Kidney (tissue), 14 donors: ENCODE data around the gene GLB1L2. TPM values are rescaled to one million over a fixed set of nuclear protein-coding genes. Genes with fewer than 3 reads are reported as not detected.

Experiments used
- DNase-seq, 5 donors: peaks; one replicate each; pipeline ENCODE4 v3.0.0-alpha.2; 2013 to 2020
- FAIRE-seq: peaks from 2 replicates; lab custom pipeline; 2012; peaks lifted over from hg19 to GRCh38; lab: Jason Lieb, UNC
- H3K27ac ChIP-seq, 2 donors: one replicate each; pipeline ENCODE4 v1.7.0; 2013; ENCODE audit warnings: low read depth in 2 of 2, low read length in 2 of 2, inconsistent platforms in 1 of 2
- H3K27me3 ChIP-seq: one replicate; pipeline ENCODE4 v1.7.1; 2013; ENCODE audit warnings: low read length, inconsistent platforms; ENCODE audit not compliant: control insufficient read depth, insufficient read depth
- H3K36me3 ChIP-seq, 3 donors: one replicate each; pipeline versions ENCODE4 v1.7.0 to v1.7.1; 2013; ENCODE audit warnings: low read length in 3 of 3, control low read depth in 1 of 3, inconsistent platforms in 1 of 3; ENCODE audit not compliant: insufficient read depth in 3 of 3, control insufficient read depth in 2 of 3
- H3K4me1 ChIP-seq, 3 donors: one replicate each; pipeline versions ENCODE4 v1.7.0 to v1.7.1; 2013; ENCODE audit warnings: low read length in 3 of 3, inconsistent platforms in 1 of 3, low read depth in 1 of 3; ENCODE audit not compliant: control insufficient read depth in 2 of 3, insufficient read depth in 2 of 3
- H3K4me3 ChIP-seq, 3 donors: one replicate each; pipeline versions ENCODE4 v1.7.0 to v1.8.1; 2013; ENCODE audit warnings: low read length in 3 of 3, control low read depth in 1 of 3, inconsistent platforms in 1 of 3
- H3K9ac ChIP-seq, 3 donors: one replicate each; pipeline versions ENCODE4 v1.7.0 to v1.7.1; 2013; ENCODE audit warnings: low read length in 3 of 3, control low read depth in 1 of 3, inconsistent platforms in 1 of 3
- H3K9me3 ChIP-seq, 3 donors: one replicate each; pipeline versions ENCODE4 v1.7.0 to v1.7.1; 2013; ENCODE audit warnings: low read length in 3 of 3, control low read depth in 1 of 3, inconsistent platforms in 1 of 3; ENCODE audit not compliant: control insufficient read depth in 2 of 3, insufficient read depth in 1 of 3
- intact Hi-C: fragments of 100-400 bp; cut with DNase I; formaldehyde crosslinking; loops from one replicate; pipeline ENCODE4 v1.11.1; 2022
- polyA plus RNA-seq: library from polyadenylated mRNA; stranded (reverse); fragments of 350-450 nt; fragmentation: Illumina TruSeq; extraction: RNeasy Lipid Tissue Mini Kit (QIAGEN cat#74804); gene quantifications from one replicate; pipeline ENCODE4 v1.2.3, GENCODE V29; 2014; ENCODE audit warnings: low read depth, low replicate concordance; ENCODE audit not compliant: insufficient read depth
- total RNA-seq: library from RNA; stranded (reverse); fragmentation: NEBNext Ultra II Directional; extraction: Animal tissue kit (Norgen Biotek cat#: 25700); gene quantifications from one replicate; pipeline ENCODE4 v1.2.1, GENCODE V29; 2021
- TF ChIP-seq, protein P1 (sequence below): IDR thresholded peaks from 3 replicates; pipeline ENCODE4 v1.5.1; 2012; ENCODE audit warnings: mild to moderate bottlenecking, moderate library complexity, borderline replicate concordance; ENCODE audit not compliant: insufficient read depth; ENCODE audit errors: extremely low read depth
- donor health status: control.
- donor health status: control.
- donor health status: control.
- donor health status: control.
- donor health status: control.
- donor health status: DM: yes; HTN: yes; CAD: no.
- donor health status: Normal renal cell carcinoma (clear cell type).

Gene GLB1L2
- total and polyA plus RNA-seq, 2 donors from 2014 or later: 10.0 to 26.1 TPM

DNA sequence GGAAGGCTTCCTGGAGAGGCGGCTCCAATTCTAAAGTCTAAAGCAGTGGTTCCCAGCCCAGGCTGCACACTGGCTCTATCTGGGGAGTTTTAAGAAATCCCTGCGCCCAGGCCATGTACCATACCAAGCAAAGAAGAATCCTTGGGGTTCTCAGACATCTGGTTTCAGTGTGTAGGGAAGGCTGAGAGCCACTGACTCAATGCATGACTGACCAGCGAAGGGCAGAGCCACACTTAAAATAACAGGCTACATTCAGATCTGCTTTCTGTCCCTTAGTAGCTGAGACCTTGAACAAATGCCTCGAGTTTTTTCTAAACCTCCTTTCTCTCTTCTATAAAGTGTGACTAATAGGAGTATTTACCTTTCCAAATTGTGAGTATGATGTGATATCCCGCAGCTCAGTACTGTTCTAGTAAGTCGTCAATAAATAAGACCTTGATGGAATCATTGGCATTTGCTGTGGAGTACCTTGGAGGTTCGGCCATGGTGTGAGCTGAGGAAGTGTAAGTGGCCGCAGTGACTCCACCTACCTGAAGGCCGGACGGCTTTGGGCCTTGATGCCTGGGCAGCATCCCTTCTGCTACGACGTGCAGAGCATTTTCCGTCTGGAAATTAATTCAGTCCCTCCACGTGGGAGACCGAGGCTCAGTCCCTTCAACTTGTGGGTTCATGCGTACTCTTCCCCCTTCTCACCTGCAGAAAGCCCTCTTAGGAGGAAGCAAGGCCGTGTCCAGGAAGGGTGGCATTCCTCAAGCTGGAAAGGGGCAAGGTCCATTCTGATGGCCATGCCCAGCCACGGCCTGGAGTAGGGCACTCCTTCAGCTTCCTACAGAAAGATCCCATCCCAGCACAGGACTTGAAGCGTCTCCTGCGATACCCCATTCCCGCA is 25.1 kb downstream of the GLB1L2 start:
- Histone ChIP-seq H3K36me3 (no peaks in the 10 kb centered on the region), H3K27ac (no peak overlapping the region), H3K9me3 (no peaks in the 10 kb centered on the region), H3K4me3 (no peak overlapping the region), H3K4me1 (no peaks in the 10 kb centered on the region), H3K9ac (no peak overlapping the region), H3K27me3 (no peaks in the 10 kb centered on the region)
- TF ChIP-seq, protein P1, sequence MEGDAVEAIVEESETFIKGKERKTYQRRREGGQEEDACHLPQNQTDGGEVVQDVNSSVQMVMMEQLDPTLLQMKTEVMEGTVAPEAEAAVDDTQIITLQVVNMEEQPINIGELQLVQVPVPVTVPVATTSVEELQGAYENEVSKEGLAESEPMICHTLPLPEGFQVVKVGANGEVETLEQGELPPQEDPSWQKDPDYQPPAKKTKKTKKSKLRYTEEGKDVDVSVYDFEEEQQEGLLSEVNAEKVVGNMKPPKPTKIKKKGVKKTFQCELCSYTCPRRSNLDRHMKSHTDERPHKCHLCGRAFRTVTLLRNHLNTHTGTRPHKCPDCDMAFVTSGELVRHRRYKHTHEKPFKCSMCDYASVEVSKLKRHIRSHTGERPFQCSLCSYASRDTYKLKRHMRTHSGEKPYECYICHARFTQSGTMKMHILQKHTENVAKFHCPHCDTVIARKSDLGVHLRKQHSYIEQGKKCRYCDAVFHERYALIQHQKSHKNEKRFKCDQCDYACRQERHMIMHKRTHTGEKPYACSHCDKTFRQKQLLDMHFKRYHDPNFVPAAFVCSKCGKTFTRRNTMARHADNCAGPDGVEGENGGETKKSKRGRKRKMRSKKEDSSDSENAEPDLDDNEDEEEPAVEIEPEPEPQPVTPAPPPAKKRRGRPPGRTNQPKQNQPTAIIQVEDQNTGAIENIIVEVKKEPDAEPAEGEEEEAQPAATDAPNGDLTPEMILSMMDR: no peak
- DNase-seq (peak in 3 of 5 donors; percentile 22 to 25 (median 23)), FAIRE-seq (no peak)
- intact Hi-C loops: no loop called here

DNA sequence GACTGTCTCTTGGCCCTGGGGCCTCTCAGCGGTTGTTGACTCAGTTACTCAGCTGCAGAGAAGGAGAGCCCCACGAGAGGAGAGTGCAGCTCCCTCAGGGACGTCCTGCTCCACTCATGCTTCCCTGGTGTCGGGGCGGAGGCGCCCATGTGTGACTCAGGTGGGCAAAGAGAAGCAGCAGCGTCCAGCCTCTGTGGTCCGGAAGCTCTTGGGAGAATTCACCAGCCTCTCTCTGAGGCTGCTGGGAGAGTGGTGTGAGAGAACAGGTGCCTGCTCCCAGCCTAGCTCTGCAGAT is 25.7 kb downstream of the GLB1L2 start:
- TF ChIP-seq, protein P1: no peak

DNA sequence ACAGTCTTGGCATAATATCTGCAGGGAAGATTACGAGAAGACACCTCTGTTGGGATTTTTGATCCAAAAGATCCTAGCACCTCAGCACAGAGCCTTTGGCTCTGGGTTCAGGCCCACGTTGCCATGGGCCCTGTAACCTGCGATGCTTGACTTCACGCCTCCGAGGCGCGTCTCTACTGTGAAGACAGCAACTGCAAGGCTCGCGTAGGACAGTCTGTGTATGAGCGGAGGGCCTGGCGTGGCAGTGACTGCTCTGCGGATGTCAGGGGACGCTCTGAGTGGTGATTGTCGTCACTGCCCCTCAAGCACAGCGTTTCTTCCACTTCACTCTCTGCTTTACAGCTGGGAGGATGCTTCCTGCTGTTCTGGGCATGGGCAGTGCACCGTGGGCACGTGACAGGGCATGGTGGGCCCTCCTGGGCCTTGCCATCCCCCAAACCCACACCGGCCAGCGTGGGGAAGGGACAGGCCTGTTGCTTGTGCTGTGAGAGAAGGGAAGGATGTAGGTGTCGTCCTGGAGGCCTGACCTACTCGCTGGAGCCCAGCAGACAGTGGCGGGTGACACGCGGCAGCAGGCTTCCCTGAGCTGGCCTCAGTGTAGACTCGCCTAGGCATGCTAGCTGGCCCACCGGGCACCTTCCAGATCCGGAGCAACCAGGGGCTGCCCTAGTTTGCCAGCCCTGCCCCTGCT is 26.5 kb downstream of the GLB1L2 start:
- Histone ChIP-seq H3K9me3 (no peaks in the 10 kb centered on the region), H3K36me3 (no peaks in the 10 kb centered on the region), H3K27me3 (no peaks in the 10 kb centered on the region), H3K27ac (no peak overlapping the region), H3K4me3 (no peak overlapping the region), H3K4me1 (no peaks in the 10 kb centered on the region), H3K9ac (no peak overlapping the region)
- intact Hi-C loops: no loop called here
- FAIRE-seq (no peak), DNase-seq (peak in 2 of 5 donors; percentile 23 to 57)
- TF ChIP-seq, protein P1: no peak

More for the DNA sequence above, 25.7 kb downstream of the GLB1L2 start:
- intact Hi-C loops: no loop called here
- no peaks in the 10 kb centered on the region for H3K36me3 ChIP-seq
- H3K27ac ChIP-seq: no peak overlapping the region
- H3K9me3 ChIP-seq: no peaks in the 10 kb centered on the region
- no peak overlapping the region for H3K9ac ChIP-seq
- H3K4me1 ChIP-seq: no peaks in the 10 kb centered on the region
- H3K27me3 ChIP-seq: no peaks in the 10 kb centered on the region
- peak in 1 of 5 donors; percentile 67 for DNase-seq
- FAIRE-seq: no peak
- no peak overlapping the region for H3K4me3 ChIP-seq
